ENCODE results near the gene RAPGEF1.

GRCh38 chr9:131707050-131707449 is 32.8 kb downstream of the RAPGEF1 start:
- TF ChIP-seq POLR2A (IDR thresholded peaks at IDR 0.05; ENCODE audit: low read length) = no peak
- no peak for TF ChIP-seq GATA1 (IDR thresholded peaks at IDR 0.05; ENCODE audit: low read depth, low read length)
